Stimulated activated CD8-positive, alpha-beta memory T cell treated with anti-CD3 and anti-CD28 coated beads, Interleukin-4, amount 100 ng/mL, for 24 hours (primary cell): ENCODE measurements around the gene DMWD.

Experiments used
- DNase-seq: peaks from one replicate; pipeline ENCODE4 v3.0.0-alpha.2; 2020; ENCODE audit warnings: low read depth

The DMWD gene, protein sequence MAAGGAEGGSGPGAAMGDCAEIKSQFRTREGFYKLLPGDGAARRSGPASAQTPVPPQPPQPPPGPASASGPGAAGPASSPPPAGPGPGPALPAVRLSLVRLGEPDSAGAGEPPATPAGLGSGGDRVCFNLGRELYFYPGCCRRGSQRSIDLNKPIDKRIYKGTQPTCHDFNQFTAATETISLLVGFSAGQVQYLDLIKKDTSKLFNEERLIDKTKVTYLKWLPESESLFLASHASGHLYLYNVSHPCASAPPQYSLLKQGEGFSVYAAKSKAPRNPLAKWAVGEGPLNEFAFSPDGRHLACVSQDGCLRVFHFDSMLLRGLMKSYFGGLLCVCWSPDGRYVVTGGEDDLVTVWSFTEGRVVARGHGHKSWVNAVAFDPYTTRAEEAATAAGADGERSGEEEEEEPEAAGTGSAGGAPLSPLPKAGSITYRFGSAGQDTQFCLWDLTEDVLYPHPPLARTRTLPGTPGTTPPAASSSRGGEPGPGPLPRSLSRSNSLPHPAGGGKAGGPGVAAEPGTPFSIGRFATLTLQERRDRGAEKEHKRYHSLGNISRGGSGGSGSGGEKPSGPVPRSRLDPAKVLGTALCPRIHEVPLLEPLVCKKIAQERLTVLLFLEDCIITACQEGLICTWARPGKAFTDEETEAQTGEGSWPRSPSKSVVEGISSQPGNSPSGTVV

GRCh38 chr19:45792470-45793177 is at the start of gene DMWD:
DMWD (minus strand) TSS chr19:45792845; CDS start chr19:45792756, 89 bp downstream.
- peak; percentile 100 for DNase-seq

DNA sequence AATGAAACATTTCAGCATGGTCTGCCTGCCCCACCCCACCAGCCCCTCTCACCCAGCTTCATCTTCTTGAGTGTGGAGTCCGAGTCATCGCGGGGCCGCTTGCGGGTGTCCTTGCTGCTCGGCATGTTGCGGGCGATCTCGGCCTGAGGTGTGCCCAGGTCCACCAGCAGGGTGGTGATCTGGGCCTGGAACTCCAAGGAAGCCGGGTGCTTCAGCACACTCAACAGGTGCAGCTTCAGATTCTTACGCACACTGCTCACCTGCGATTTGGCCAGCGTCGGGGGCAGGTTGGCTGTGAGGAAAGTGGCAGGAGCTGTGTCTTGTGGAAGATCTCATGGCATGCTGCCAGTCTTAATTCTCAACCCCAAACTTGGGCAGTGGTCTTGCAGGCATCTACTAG is 49.6 kb upstream of the DMWD start:
- DNase-seq = no peak

DNA sequence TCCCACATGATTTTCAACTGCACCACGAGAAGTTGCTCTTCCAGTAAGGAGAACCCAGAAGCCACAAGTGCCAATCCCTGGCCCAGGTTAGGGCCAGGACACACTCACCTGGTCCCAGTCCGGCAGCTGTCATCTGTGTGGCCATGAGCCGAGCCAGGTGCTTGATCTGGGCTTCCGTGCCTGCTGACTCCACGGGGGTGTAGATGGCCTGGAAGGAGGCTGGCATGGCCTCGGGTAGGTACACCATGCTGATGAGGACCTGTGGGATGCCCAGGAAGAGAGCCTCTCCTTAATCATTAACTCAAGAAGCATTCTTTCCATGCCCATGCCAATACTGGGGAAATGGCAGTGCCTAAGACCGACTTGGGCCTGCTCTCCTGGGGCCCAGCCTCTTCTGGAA is 42.3 kb upstream of the DMWD start:
- no peak for DNase-seq

GRCh38 chr19:45828945-45829344 is 36.3 kb upstream of the DMWD start:
- no peak for DNase-seq

DNA sequence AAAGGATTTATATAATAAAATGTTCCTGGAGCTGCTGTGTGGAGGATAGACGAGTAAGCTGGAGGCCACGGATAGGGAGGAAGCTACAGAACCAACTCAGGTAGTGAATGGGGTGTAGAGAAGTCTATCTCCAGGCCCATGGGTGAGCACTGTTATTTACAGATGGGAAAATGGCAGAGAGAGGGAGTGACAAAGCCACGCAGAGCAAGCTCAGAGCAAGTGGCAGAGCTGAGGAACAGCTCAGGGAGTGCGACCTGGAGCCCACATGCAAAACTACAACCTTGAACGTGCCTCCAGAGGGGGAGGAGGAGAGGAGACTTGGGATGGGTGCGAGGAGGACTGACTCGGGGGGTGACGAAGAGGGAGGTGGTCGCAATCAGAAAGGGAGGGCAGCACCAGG is 35.9 kb upstream of the DMWD start:
- DNase-seq = no peak

DNA sequence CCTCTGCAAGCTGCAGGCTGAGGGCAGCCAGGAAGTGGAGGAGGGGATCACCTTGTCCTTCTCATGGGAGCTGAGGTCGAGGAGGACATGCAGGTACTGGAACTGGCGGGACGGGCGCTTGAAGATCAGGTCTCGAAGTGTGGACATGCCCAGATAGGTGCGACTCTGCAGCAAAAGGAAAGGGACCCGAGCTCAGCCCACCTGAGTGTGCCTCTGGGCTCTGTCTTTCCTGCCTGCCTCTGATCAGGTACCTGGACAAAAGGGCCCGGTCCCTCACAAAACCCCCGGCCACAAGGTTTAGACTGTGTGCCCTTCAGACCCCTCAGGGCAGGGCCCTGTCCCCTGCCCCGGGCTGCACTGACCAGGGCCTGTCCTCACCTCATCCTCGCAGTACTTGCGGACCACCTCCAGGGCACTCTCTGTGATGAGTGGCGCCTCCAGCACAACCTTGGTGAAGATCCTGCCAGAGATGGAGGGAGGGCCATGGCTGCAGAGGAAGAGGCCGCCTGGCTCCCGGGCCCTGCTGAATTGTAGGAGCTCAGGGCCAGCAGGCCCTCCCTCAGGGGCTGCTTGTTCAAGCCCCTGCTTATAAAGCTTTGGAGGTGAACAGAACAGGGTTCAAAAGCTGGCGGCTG is 34.9 kb upstream of the DMWD start:
- DNase-seq = no peak

GRCh38 chr19:45826934-45827333 is 34.3 kb upstream of the DMWD start:
- DNase-seq = no peak

DNA sequence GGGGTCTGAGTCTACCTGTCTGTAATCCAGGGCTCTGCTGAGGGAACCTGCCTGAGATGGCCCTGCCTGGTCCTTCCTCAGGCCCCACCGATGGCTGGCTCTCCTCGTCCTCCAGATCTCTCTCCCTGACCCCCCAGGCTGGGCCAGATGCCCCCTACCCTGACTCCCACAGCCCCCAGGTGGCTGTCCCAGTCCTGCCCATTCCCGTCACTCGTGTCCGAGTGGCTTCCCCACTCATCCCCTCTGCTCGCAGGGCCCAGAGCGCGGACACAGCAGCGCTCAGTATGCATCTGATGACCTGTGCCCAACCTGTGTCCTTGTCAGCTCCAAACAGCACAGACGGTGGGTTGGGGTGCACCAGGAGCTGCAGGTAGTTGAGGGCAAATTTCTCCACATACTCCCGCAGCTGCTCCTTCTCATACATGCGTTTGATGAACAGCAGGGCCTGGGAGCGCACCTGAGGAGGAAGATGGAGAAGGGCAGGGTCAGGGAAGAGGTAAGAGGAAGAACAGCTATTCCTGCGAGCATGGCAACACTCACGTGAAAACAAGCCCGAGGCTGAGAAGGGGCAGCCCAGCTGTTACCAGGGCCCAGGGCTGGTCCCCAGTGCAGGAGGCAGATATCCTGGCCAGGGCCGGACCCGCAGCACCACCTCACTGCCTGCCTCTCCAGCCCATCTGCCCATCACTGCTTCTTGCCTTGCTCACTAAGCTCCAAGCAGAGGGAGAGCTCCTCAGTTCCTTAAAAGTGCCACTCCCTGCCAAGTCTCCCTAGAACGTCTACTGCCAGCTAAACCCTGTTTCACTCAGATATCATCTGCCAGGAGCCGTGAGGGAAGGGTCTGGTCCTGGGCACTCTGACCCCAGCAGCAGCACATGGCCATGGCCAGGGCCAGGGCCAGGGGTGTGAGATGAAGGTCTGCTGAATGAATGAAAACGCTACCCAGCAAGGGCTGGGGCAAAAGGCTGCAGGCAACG is 33.6 kb upstream of the DMWD start:
- no peak for DNase-seq

DNA sequence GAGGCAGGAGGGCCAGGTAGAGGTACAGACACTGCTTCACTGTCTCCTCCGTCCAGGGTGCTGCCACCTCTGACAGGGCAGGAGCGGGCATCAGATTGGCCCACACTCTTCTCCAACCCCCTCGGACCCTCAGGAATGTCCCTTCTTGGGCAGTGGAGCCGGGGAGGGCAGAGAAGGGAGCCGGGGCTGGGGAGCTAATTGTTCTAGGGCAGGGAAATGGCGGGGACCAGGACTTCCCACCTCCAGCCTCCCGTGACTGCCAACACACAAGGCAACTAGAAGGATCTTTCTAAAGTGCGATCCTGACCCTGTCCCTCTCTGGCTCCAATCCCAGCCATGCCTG is 32.6 kb upstream of the DMWD start:
- DNase-seq = no peak

DNA sequence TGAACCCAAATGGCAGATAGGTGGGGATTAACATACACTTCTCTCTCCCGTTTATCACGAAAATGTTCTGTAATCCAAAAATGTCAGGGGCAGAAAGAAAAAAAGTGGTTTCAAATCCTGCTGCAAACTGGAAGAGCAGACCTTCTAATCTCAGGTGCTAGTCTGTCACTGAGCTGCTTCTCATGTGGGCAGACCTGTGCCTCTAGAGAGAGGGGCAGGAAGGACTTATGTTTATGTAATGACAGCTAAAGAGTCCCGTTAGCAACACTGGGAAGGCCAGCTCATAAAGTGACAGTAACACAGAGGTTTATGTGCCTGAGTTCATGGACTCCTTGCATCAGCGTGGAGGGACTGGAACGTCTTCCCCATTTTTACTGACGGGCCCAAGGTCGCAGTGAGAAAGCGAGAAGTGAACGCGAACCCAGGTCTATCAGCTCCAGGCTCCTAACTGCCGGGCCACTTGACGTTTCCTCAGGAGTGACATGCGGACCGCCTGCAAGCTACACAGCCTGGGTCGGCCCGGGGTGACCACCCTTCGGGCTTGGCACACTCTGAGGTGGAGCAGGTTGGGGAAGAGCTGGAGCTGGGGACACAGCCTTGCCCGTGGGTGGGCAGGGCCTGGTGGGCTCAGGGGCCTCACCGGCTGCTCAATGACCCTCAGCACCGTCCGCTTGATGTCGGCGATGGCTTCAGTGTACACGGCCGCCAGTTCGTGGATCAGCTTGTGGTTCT is 32.1 kb upstream of the DMWD start:
- DNase-seq = no peak

GRCh38 chr19:45824041-45824471 is 31.4 kb upstream of the DMWD start:
- DNase-seq = no peak

GRCh38 chr19:45823182-45823581 is 30.5 kb upstream of the DMWD start:
- no peak for DNase-seq

DNA sequence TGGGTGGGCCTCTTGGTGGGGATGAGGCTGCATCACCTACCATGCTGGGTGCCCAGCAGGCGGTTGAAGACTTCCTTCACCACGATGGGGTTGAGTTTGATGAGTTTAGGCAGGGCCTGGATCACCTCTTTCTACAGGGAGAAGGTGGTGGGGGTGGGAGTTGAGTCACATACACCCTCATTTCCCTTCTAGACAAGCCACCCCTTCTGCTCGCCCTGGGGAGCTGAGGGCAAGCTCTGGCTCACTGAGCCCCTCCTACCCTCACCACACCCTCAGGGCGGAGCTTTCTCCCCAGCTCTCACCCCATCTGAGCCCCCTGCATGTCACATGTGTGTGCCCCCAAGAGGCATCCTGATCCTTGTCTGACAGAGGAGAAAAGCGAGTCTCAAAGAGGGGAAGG is 30.1 kb upstream of the DMWD start:
- DNase-seq = no peak

DNA sequence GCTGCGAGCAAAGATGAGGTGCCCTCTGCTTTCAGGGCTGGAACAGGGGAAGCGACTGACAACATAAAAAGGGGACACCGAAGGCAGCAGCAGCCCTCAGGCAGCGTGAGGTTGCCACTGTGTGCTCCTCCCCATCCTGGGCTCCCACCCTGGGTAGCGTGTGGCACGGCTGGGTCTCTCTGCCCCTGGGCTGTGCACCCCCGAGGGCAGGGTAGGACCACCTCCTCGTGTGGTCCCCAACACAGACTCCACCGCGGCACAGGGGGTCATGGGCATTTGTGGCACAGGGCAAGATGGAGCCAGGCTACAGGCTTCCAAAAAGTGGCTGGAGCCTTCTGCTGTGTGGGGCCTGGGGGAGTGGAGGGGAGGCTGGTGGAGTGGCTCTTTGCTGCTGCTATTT is 28.9 kb upstream of the DMWD start:
- DNase-seq = no peak

DNA sequence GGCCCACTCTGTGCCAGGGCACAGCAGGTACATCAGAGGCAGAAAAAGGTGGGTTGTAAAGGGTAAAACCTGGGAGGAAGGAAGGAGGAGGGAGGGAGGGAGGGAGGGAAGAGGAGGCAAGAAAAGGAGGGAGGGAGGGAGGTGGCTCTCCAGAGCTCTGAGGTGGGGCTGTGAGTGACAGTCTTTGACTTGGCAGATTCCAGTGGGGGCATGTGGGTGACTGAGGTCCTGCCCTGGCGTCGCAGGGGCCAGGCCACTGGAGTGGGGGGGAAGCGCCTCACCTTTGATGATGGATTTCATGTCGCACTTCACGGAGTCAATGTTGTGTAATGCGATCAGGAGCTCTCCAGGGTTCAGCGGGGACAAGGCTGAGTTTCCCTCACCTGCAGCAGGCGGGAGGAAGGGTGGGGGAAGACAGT is 28.5 kb upstream of the DMWD start:
- DNase-seq = no peak

DNA sequence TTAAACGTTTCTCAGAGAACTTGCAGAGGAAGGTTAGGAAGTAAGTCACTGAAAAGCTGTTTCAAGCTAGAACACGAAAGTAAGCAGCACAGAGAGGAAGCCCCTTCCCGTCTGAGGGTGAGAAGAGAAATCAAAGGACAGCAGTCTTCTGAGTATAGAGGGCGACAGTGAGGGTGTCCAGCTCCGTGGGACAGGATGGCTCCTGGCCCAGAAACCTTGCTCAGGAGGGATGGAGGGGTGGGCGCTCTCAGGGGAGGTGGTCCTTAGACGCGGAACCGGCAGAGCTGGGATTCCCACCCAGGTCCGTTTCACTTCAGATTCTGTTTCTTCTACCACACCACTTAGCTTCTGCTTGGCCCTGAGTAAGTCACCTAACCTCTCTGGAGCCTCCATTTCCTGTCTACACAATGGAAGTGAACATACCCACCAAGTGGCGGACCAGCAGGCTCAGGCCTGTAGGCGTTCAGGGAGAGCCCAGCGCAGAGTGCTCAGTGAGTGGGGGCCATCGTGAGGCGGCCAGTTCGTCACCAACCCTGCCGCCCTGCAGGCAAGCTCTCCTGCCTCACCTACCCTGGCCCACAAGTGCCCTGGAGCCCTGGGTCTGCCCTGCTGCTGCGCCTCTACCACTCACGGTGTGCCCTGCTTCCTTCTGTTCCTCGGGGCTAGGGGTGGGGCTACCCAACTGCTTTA is 27.9 kb upstream of the DMWD start:
- DNase-seq = no peak

DNA sequence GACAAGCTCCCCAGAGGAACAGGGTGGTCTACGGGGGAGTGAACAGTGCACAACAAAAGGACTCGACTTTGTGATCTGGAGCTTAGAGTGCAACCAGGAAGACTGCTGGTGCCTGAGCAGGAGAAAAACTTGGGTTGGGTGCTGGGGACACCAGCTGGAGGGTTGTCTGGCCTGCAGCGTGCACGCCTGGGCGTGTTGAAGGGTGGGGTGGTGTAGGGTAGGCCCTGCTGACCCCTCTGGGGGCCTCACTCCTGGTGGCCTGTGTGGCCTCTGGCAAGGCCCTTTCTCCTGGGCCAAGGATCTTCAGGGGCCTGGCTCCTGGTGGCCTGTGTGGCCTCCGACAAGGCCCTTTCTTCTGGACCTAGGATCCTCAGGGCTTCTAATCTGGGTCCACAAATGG is 27.1 kb upstream of the DMWD start:
- DNase-seq = no peak

DNA sequence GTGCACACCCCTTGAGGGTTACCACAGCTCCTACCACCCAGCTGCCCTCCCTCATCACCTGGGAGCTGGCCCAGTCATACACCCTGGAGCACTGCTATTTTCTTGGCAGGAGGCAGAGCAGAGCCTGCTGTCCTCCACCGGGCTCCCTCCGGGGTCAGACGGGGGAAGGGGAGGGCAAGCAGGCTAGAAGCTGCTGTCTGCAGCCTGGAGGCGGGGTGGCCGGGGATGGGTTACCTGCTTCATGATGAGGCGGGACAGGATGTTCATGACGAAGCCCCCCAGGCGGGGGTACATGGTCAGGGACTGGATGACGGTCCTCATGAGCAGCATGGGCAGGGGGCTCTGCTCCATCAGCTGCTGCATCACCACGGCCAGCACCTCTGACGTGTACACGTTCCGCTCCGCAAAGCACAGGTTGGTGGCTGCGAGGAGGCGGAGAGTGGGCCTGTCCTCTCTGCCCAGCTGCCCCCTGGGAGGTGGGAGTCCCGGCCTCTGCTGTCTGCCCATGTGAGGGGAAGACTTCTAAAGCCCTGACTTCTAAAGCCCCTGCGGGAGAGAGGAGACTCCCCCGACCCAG is 25.2 kb upstream of the DMWD start:
- no peak for DNase-seq

GRCh38 chr19:45817010-45817724 is 24.5 kb upstream of the DMWD start:
- peak; percentile 96 for DNase-seq
